GM18508 (cell line): ENCODE data around the gene ATP9A.
"Not testable (repeated sequence)": the region's sequence is repeated elsewhere in the genome, so short reads cannot be mapped to it uniquely, and the experiment has no call there.

ENCODE experiments used
- ATAC-seq: cut with Tn5 transposase; IDR thresholded peaks from one replicate; pipeline ENCODE4 v1.9.1; 2021; ENCODE audit warnings: moderate number of reproducible peaks; ENCODE audit not compliant: insufficient read depth, unreplicated experiment

The ATP9A gene

GRCh38 chr20:51666126-51666525, 102.1 kb downstream of the ATP9A start:
- no peak for ATAC-seq

- no peak for ATAC-seq
Measured at GRCh38 chr20:51665543-51666118, 102.6 kb downstream of the ATP9A start.

GRCh38 chr20:51661609-51662178, 106.5 kb downstream of the ATP9A start:
- ATAC-seq, result peak; percentile 51

- ATAC-seq, result no peak
Measured at GRCh38 chr20:51660672-51661608, 107.2 kb downstream of the ATP9A start.

GRCh38 chr20:51659491-51660050, 108.6 kb downstream of the ATP9A start:
- no peak for ATAC-seq

GRCh38 chr20:51656726-51657260, 111.4 kb downstream of the ATP9A start:
- no peak for ATAC-seq

- not testable (repeated sequence) for ATAC-seq
Measured at GRCh38 chr20:51656089-51656488, 112.1 kb downstream of the ATP9A start.

- no peak for ATAC-seq
Measured at GRCh38 chr20:51654495-51654894, 113.7 kb downstream of the ATP9A start.

GRCh38 chr20:51654060-51654459, 114.1 kb downstream of the ATP9A start:
- ATAC-seq, result no peak

GRCh38 chr20:51653226-51653625, 115.0 kb downstream of the ATP9A start:
- no peak for ATAC-seq

- ATAC-seq, result no peak
Measured at GRCh38 chr20:51651921-51652549, 116.2 kb downstream of the ATP9A start.

GRCh38 chr20:51650685-51651134, 117.5 kb downstream of the ATP9A start:
- ATAC-seq, result no peak

- ATAC-seq, result no peak
Measured at GRCh38 chr20:51648571-51648947, 119.6 kb downstream of the ATP9A start.

- ATAC-seq, result no peak
Measured at GRCh38 chr20:51647674-51648570, 120.3 kb downstream of the ATP9A start.

- not testable (repeated sequence) for ATAC-seq
Measured at GRCh38 chr20:51643810-51644209, 124.4 kb downstream of the ATP9A start.

- ATAC-seq, result no peak
Measured at GRCh38 chr20:51643390-51643789, 124.8 kb downstream of the ATP9A start.

GRCh38 chr20:51641866-51642265, 126.3 kb downstream of the ATP9A start:
- ATAC-seq, result no peak

GRCh38 chr20:51640743-51641142, 127.4 kb downstream of the ATP9A start:
- ATAC-seq, result no peak

- no peak for ATAC-seq
Measured at GRCh38 chr20:51639206-51639832, 128.9 kb downstream of the ATP9A start.
